Measurements from ENCODE around the gene RBM12. TPM values are rescaled to one million over a fixed set of nuclear protein-coding genes. Genes with fewer than 3 reads are reported as not detected.

RBM12 gene
- total RNA-seq, 1 experiment from 2014 or later, result 100 TPM

GRCh38 chr20:35661908-35662307, 2.8 kb downstream of the RBM12 start:
- no peaks in the 10 kb centered on the region for H3K9me3 ChIP-seq (ENCODE audit: control insufficient read depth, insufficient read depth, low read depth, low read length)
- POLR2A ChIA-PET, result interaction anchor here (0.5 kb wide), 1 partner anchor 49 kb away, joined by 4 read pairs; no protein-coding TSS in a partner anchor
- TF ChIP-seq CTCF (IDR thresholded peaks at IDR 0.05) (no peak), POLR2AphosphoS5 (IDR thresholded peaks at IDR 0.05; ENCODE audit: low read depth, low read length) (no peak), SIN3A (IDR thresholded peaks at IDR 0.05; ENCODE audit: borderline replicate concordance, insufficient read depth, low read depth, low read length) (no peak), REST (IDR thresholded peaks at IDR 0.05; ENCODE audit: insufficient read depth in 1 of 2, low read depth in 2 of 2, low read length in 1 of 2) (no peak), TCF7L2 (IDR thresholded peaks at IDR 0.05; ENCODE audit: low read depth, low read length) (no peak)
- peaks cover 23% of the 10 kb centered on the region for H3K4me1 ChIP-seq (ENCODE audit: control insufficient read depth, insufficient read depth, low read length)
- DNase-seq (ENCODE audit: low read depth, low spot score) (no peak), ATAC-seq (no peak)
- no peaks in the 10 kb centered on the region for H3K27me3 ChIP-seq (ENCODE audit: control insufficient read depth, insufficient read depth, low read length)
- peak overlapping the region; percentile 9 to 93; a peak in 3 of 4 replicates for H3K4me3 ChIP-seq (ENCODE audit: low read depth in 2 of 2, low read length in 2 of 2)
- no TSS peak for BruUV-seq (replicated peaks)
- CTCF ChIA-PET, result no interaction called here
- in situ Hi-C loops (cut with HindIII; ENCODE audit: low pct_unique_long_range_greater_than_20kb, low sequenced_read_pairs), result no loop called here
- intact Hi-C loops (cut with micrococcal nuclease; ENCODE audit: unreplicated experiment), result no loop called here
- H3K27ac ChIP-seq (ENCODE audit: low read length), result no peak overlapping the region
- H3K36me3 ChIP-seq (ENCODE audit: control insufficient read depth, insufficient read depth, low read length), result no peaks in the 10 kb centered on the region; the same call in 1 of the 2 replicates

- Histone ChIP-seq H3K27ac (ENCODE audit: low read length) (no peak overlapping the region), H3K4me1 (ENCODE audit: control insufficient read depth, insufficient read depth, low read length) (peaks cover 23% of the 10 kb centered on the region), H3K9me3 (ENCODE audit: control insufficient read depth, insufficient read depth, low read depth, low read length) (no peaks in the 10 kb centered on the region), H3K4me3 (ENCODE audit: low read depth in 2 of 2, low read length in 2 of 2) (peak overlapping the region in 1 of 2 experiments; percentile 93; a peak in 2 of 4 replicates), H3K36me3 (ENCODE audit: control insufficient read depth, insufficient read depth, low read length) (peaks cover 2% of the 10 kb centered on the region), H3K27me3 (ENCODE audit: control insufficient read depth, insufficient read depth, low read length) (no peaks in the 10 kb centered on the region)
- no TSS peak for BruUV-seq (replicated peaks)
- ATAC-seq (no peak), DNase-seq (ENCODE audit: low read depth, low spot score) (no peak)
- TF ChIP-seq REST (IDR thresholded peaks at IDR 0.05; ENCODE audit: insufficient read depth in 1 of 2, low read depth in 2 of 2, low read length in 1 of 2) (no peak), TCF7L2 (IDR thresholded peaks at IDR 0.05; ENCODE audit: low read depth, low read length) (no peak), CTCF (IDR thresholded peaks at IDR 0.05) (no peak), POLR2AphosphoS5 (IDR thresholded peaks at IDR 0.05; ENCODE audit: low read depth, low read length) (no peak), SIN3A (IDR thresholded peaks at IDR 0.05; ENCODE audit: borderline replicate concordance, insufficient read depth, low read depth, low read length) (no peak)
- intact Hi-C loops (cut with micrococcal nuclease; ENCODE audit: unreplicated experiment), result no loop called here
- ChIA-PET POLR2A (interaction anchor here (0.6 kb wide), 1 partner anchor 46 kb away, joined by 3 read pairs; no protein-coding TSS in a partner anchor), CTCF (no interaction called here)
- in situ Hi-C loops (cut with HindIII; ENCODE audit: low pct_unique_long_range_greater_than_20kb, low sequenced_read_pairs), result no loop called here
These were observed 3.6 kb downstream of the RBM12 start for GRCh38 chr20:35661053-35661452.
